CD4-positive, alpha-beta T cell (primary cell): ENCODE measurements around the gene ASB6. TPM values are rescaled to one million over a fixed set of nuclear protein-coding genes. Genes with fewer than 3 reads are reported as not detected.

ENCODE experiments used
- ATAC-seq: fragments of 200-7000 bp; cut with Tn5 transposase; one replicate; pipeline ENCODE4 v1.10.0; 2022; ENCODE audit warnings: mild to moderate bottlenecking; ENCODE audit not compliant: poor library complexity
- CTCF ChIA-PET: fragments of 350-600 bp; sonication (Branson Sonifier 250); formaldehyde crosslinking; loops from one replicate; lab custom pipeline; 2021; ENCODE audit warnings: antibody characterized with exemption, inconsistent platforms; lab: Charles Lee
- POLR2A ChIA-PET: fragments of 350-600 bp; sonication (Branson Sonifier 250); formaldehyde crosslinking; loops from one replicate; lab custom pipeline; 2021; ENCODE audit warnings: antibody characterized with exemption, inconsistent platforms; lab: Charles Lee
- DNase-seq, 14 experiments: peaks; one replicate each; pipeline ENCODE4 v3.0.0-alpha.2; 2013 to 2020; ENCODE audit warnings: mixed read lengths in 2 of 14
- H3K27ac ChIP-seq, 2 donors: one replicate each; pipeline versions ENCODE4 v1.5.1 to v1.7.0; 2013; ENCODE audit warnings: low read length in 2 of 2, low read depth in 1 of 2, mild to moderate bottlenecking in 1 of 2
- H3K27me3 ChIP-seq, 2 experiments: 1 replicate in 1 of 2; 2 replicates in 1 of 2; pipeline versions ENCODE4 v1.6.1 to v1.7.0; 2013; ENCODE audit warnings: low read length in 2 of 2, control low read depth in 1 of 2, mild to moderate bottlenecking in 1 of 2, moderate library complexity in 1 of 2; ENCODE audit not compliant: insufficient read depth in 2 of 2, control insufficient read depth in 1 of 2
- H3K36me3 ChIP-seq: one replicate; pipeline ENCODE4 v1.6.1; 2013; ENCODE audit warnings: low read length, control low read depth; ENCODE audit not compliant: insufficient read depth
- H3K4me1 ChIP-seq: one replicate; pipeline ENCODE4 v1.6.1; 2013; ENCODE audit warnings: low read length, control low read depth; ENCODE audit not compliant: insufficient read depth
- H3K4me3 ChIP-seq: one replicate; pipeline ENCODE4 v1.5.1; 2013; ENCODE audit warnings: mild to moderate bottlenecking, low read length, moderate library complexity
- H3K9me3 ChIP-seq, 2 experiments: 1 replicate in 1 of 2; 2 replicates in 1 of 2; pipeline versions ENCODE4 v1.6.1 to v1.7.0; 2013; ENCODE audit warnings: low read length in 2 of 2, mild to moderate bottlenecking in 2 of 2, control low read depth in 1 of 2, moderate library complexity in 1 of 2; ENCODE audit not compliant: control insufficient read depth in 1 of 2, insufficient read depth in 1 of 2
- H3K27ac Mint-ChIP-seq: one replicate; pipeline ENCODE4 v1.8.0; 2020; ENCODE audit warnings: mixed read lengths
- H3K27me3 Mint-ChIP-seq: one replicate; pipeline ENCODE4 v1.8.0; 2021; ENCODE audit warnings: mixed read lengths
- H3K36me3 Mint-ChIP-seq: one replicate; pipeline ENCODE4 v1.8.0; 2021; ENCODE audit warnings: low read depth, mixed read lengths
- H3K4me1 Mint-ChIP-seq: one replicate; pipeline ENCODE4 v1.8.0; 2021; ENCODE audit warnings: low read depth, mixed read lengths
- H3K4me3 Mint-ChIP-seq: one replicate; pipeline ENCODE4 v1.8.0; 2020; ENCODE audit warnings: mild to moderate bottlenecking, mixed read lengths
- H3K9me3 Mint-ChIP-seq: one replicate; pipeline ENCODE4 v1.8.0; 2020; ENCODE audit warnings: mixed read lengths
- CTCF ChIP-seq: fragments of 200-600 bp; IDR thresholded peaks from one replicate; pipeline ENCODE4 v1.8.0; 2022; ENCODE audit warnings: antibody characterized with exemption, mild to moderate bottlenecking
- intact Hi-C, 2 experiments: fragments of 100-400 bp; cut with DNase I in 1 of 2; cut with micrococcal nuclease in 1 of 2; formaldehyde crosslinking; loops; one replicate each; pipeline versions ENCODE4 v1.15.1 to v1.9.0; 2023 to 2025; cut with DNase I, micrococcal nuclease
- total RNA-seq, 174 experiments: library from RNA in 2 of 174; stranded (reverse) in 2 of 174; gene quantifications; one replicate each; pipeline ENCODE4 v1.2.3 and lab custom pipeline; 2021 to 2026

Gene ASB6
- total RNA-seq, 2 experiments from 2014 or later = 28.5 to 29.3 TPM

DNA sequence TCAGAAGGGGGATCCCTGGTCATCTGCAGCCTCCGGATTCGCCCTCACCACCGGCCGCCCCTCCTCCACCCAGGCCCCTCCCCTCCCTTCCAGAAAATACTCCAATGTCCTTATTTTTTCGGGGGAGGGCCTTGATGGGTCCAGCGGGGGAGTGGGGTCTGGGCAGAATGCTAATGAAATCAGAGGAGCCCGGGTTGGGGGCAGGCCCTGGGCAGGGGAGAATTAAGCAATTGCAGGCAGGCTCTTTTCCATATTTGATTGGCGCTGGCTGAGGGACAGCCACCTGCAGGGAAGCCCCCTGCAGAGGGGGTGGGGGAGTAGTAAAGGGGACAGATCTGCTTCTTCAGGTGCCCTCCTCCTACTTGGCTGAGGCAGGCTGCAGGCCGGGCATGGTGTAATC is 44.8 kb upstream of the ASB6 start:
- no peak for DNase-seq
- H3K9me3 ChIP-seq = no peaks in the 10 kb centered on the region
- no peak overlapping the region for H3K27ac ChIP-seq
- TF ChIP-seq CTCF = no peak
- no peaks in the 10 kb centered on the region for H3K4me1 Mint-ChIP-seq
- intact Hi-C loops = no loop called here
- ATAC-seq = no peak
- no peaks in the 10 kb centered on the region for H3K4me1 ChIP-seq
- no peaks in the 10 kb centered on the region for H3K9me3 Mint-ChIP-seq
- no peak overlapping the region for H3K4me3 Mint-ChIP-seq
- H3K27me3 Mint-ChIP-seq = no peaks in the 10 kb centered on the region
- ChIA-PET POLR2A (no interaction called here), CTCF (no interaction called here)
- H3K4me3 ChIP-seq = no peak overlapping the region
- H3K36me3 Mint-ChIP-seq = no peaks in the 10 kb centered on the region
- H3K27me3 ChIP-seq = peaks cover 0 to 6% of the 10 kb centered on the region in 2 experiments
- H3K36me3 ChIP-seq = no peaks in the 10 kb centered on the region
- no peak overlapping the region for H3K27ac Mint-ChIP-seq

GRCh38 chr9:129685933-129686259 is 43.9 kb upstream of the ASB6 start:
- CTCF ChIA-PET = no interaction called here
- H3K27ac Mint-ChIP-seq = no peak overlapping the region
- POLR2A ChIA-PET = no interaction called here
- no peak overlapping the region for H3K4me3 Mint-ChIP-seq
- ATAC-seq = no peak
- peaks cover under 1% of the 10 kb centered on the region for H3K27me3 Mint-ChIP-seq
- Histone ChIP-seq H3K36me3 (no peaks in the 10 kb centered on the region), H3K4me1 (no peaks in the 10 kb centered on the region), H3K9me3 (no peaks in the 10 kb centered on the region), H3K27me3 (peaks cover 0 to 7% of the 10 kb centered on the region in 2 experiments), H3K27ac (no peak overlapping the region), H3K4me3 (no peak overlapping the region)
- H3K36me3 Mint-ChIP-seq = no peaks in the 10 kb centered on the region
- H3K4me1 Mint-ChIP-seq = no peaks in the 10 kb centered on the region
- no peak for TF ChIP-seq CTCF
- intact Hi-C loops = no loop called here
- no peak for DNase-seq
- no peaks in the 10 kb centered on the region for H3K9me3 Mint-ChIP-seq

DNA sequence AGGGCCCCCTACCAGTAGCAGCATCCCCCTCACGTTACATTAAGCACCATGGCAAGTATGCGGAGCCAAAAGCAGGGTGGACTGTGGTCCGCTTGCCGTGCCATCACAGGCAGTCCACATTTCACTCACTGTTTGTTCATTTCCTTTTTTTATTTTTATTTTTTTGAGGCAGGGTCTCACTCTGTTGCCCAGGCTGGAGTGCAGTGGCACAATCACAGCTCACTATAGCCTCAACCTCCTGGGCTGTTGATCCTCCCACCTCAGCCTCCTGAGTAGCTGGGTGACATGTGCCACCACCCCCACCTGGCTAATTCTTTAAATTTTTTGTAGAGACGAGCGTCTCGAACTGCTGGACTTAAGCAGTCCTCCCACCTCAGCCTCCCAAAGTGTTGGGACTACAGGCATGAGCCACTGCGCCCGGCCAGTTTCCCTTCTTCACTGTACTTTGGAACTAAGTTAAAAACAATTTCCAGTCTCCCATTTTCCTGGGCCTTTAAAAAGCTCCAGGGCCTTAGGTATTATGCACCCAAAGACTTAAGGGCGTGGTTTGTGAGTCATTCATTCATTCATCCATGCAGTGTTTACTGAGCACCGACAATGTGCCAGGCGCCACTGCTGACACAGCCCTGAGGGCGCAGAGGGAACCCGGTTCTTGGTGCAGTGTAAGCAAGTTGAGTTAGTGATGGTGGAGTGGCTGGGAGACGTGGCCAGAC is 43.4 kb upstream of the ASB6 start:
- Mint-ChIP-seq H3K9me3 (no peaks in the 10 kb centered on the region), H3K4me3 (no peak overlapping the region), H3K36me3 (no peaks in the 10 kb centered on the region), H3K4me1 (no peaks in the 10 kb centered on the region), H3K27me3 (peaks cover 5% of the 10 kb centered on the region), H3K27ac (no peak overlapping the region)
- Histone ChIP-seq H3K9me3 (no peaks in the 10 kb centered on the region), H3K27ac (no peak overlapping the region), H3K4me3 (no peak overlapping the region), H3K36me3 (no peaks in the 10 kb centered on the region), H3K4me1 (no peaks in the 10 kb centered on the region), H3K27me3 (peaks cover 0 to 7% of the 10 kb centered on the region in 2 experiments)
- ChIA-PET CTCF (no interaction called here), POLR2A (no interaction called here)
- no peak for TF ChIP-seq CTCF
- intact Hi-C loops = no loop called here
- DNase-seq (no peak), ATAC-seq (no peak)
